Body of pancreas (tissue), 4 donors: ENCODE measurements around the gene CLCF1. TPM values are rescaled to one million over a fixed set of nuclear protein-coding genes. Genes with fewer than 3 reads are reported as not detected.
A peak's percentile ranks its signal among the peaks of the same experiment; 100 is the strongest.

Source experiments
- ATAC-seq: fragments of 150-250 bp; one replicate; pipeline ENCODE4 v1.9.1; 2016
- DNase-seq, 4 donors: peaks; one replicate each; pipeline ENCODE4 v3.0.0-alpha.2; 2019
- H3K27ac ChIP-seq, 4 donors: fragments of 200-600 bp; sonication (generic); 1 replicate in 3 of 4; 2 replicates in 1 of 4; pipeline versions ENCODE4 v1.5.1 to v1.6.1; 2016 to 2019; ENCODE audit warnings: mild to moderate bottlenecking in 1 of 4, mixed read lengths in 1 of 4, moderate library complexity in 1 of 4
- H3K27me3 ChIP-seq, 2 donors: fragments of 200-600 bp; sonication (generic); one replicate each; pipeline ENCODE4 v1.6.0; 2016; ENCODE audit warnings: mild to moderate bottlenecking in 1 of 2
- H3K36me3 ChIP-seq, 2 donors: fragments of 200-600 bp; sonication (generic); replicated peaks in 1 of 2; 2 replicates each; pipeline ENCODE4 v1.5.1; 2016; ENCODE audit warnings: low read depth in 2 of 2; ENCODE audit not compliant: insufficient read depth in 1 of 2
- H3K4me1 ChIP-seq: fragments of 200-600 bp; sonication (generic); one replicate; pipeline ENCODE4 v1.6.0; 2016
- H3K4me3 ChIP-seq, 2 donors: fragments of 200-600 bp; sonication (generic); 1 replicate in 1 of 2; 2 replicates in 1 of 2; pipeline ENCODE4 v1.5.1; 2016 to 2019
- H3K9me3 ChIP-seq, 3 donors: fragments of 200-600 bp; sonication (generic); 1 replicate in 2 of 3; 2 replicates in 1 of 3; pipeline ENCODE4 v1.5.1; 2016
- CTCF ChIP-seq, 7 experiments: fragments of 450-650 bp in 4 of 7; fragments of 200-600 bp in 3 of 7; sonication (generic) in 3 of 7; IDR thresholded peaks; one replicate each; pipeline ENCODE4 v1.5.1; 2016 to 2019; ENCODE audit warnings: antibody characterized with exemption in 7 of 7
- POLR2A ChIP-seq, 3 donors: fragments of 450-650 bp; IDR thresholded peaks; one replicate each; pipeline ENCODE4 v1.6.1; 2016; ENCODE audit warnings: antibody characterized with exemption in 3 of 3, mild to moderate bottlenecking in 2 of 3
- WGBS, 2 donors: methylation state at CpG; one replicate each; pipeline ENCODE4 v1.1.5; 2017; 5-methylcytosine and 5-hydroxymethylcytosine counted together
- intact Hi-C: fragments of 100-400 bp; cut with DNase I; formaldehyde crosslinking; loops from one replicate; pipeline ENCODE4 v1.15.1; 2023
- total RNA-seq, 2 donors: library from RNA; depleted of rRNA; stranded (reverse); fragments of >200 nt; gene quantifications; one replicate each; pipeline ENCODE4 v1.1.0, GENCODE V29; 2016

CLCF1 gene
- total RNA-seq, 2 donors from 2014 or later, result 2.3 to 14.5 TPM

GRCh38 chr11:67401495-67402191 is 28.2 kb upstream of the CLCF1 start, which contains the start of gene PPP1CA:
Gene PPP1CA (minus strand): TSS chr11:67401858. CDS start chr11:67401782, 76 bp downstream.
- Histone ChIP-seq H3K27ac (peak within 1 kb of the TSS; percentile 87 to 98 (median 93)), H3K4me1 (peaks cover 27% of the 10 kb centered on the region), H3K36me3 (peaks cover 8 to 13% of the 10 kb centered on the region in 2 donors), H3K4me3 (peak within 1 kb of the TSS; percentile 95 to 97), H3K9me3 (no peaks in the 10 kb centered on the region), H3K27me3 (no peaks in the 10 kb centered on the region)
- TF ChIP-seq CTCF (IDR thresholded peaks at IDR 0.05), result peak in 6 of 7 experiments; percentile 10 to 85 (median 45)
- peak; percentile 64 to 76 (median 71) for TF ChIP-seq POLR2A (IDR thresholded peaks at IDR 0.05)
- intact Hi-C loops, result no loop called here
- WGBS, 2 donors, result 0 to 1% methylated on average over 5 to 58 of the region's 73 CpGs
- ATAC-seq (peak; percentile 95), DNase-seq (peak; percentile 90 to 93 (median 92))

- WGBS, 2 donors, result 0 to 3% methylated on average over 1 to 25 of the region's 27 CpGs
- peaks cover 27% of the 10 kb centered on the region for H3K4me1 ChIP-seq
- TF ChIP-seq POLR2A (IDR thresholded peaks at IDR 0.05) (no peak), CTCF (IDR thresholded peaks at IDR 0.05) (no peak)
Observed at GRCh38 chr11:67400942-67401494, 27.6 kb upstream of the CLCF1 start.

GRCh38 chr11:67400251-67400941 is 27.0 kb upstream of the CLCF1 start:
- no peak for ATAC-seq
- TF ChIP-seq CTCF (IDR thresholded peaks at IDR 0.05) (no peak), POLR2A (IDR thresholded peaks at IDR 0.05) (no peak)
- Histone ChIP-seq H3K27me3 (no peaks in the 10 kb centered on the region), H3K4me1 (peaks cover 27% of the 10 kb centered on the region), H3K36me3 (peaks cover 8 to 13% of the 10 kb centered on the region in 2 donors), H3K9me3 (no peaks in the 10 kb centered on the region), H3K27ac (peak overlapping the region in 3 of 4 donors; percentile 87 to 98 (median 95)), H3K4me3 (peak overlapping the region in 1 of 2 donors; percentile 95)
- WGBS, 2 donors, result 20 to 28% methylated on average over 15 to 22 of the region's 23 CpGs
- intact Hi-C loops, result no loop called here
- no peak for DNase-seq

More at GRCh38 chr11:67400942-67401494, 27.6 kb upstream of the CLCF1 start:
- H3K9me3 ChIP-seq, result no peaks in the 10 kb centered on the region
- DNase-seq, result no peak
- no peak for ATAC-seq
- peaks cover 8 to 13% of the 10 kb centered on the region in 2 donors for H3K36me3 ChIP-seq
- H3K4me3 ChIP-seq, result peak overlapping the region; percentile 95 to 97
- intact Hi-C loops, result no loop called here
- H3K27ac ChIP-seq, result peak overlapping the region; percentile 87 to 98 (median 93)
- H3K27me3 ChIP-seq, result no peaks in the 10 kb centered on the region

GRCh38 chr11:67398661-67399563 is 25.5 kb upstream of the CLCF1 start:
- Histone ChIP-seq H3K9me3 (no peaks in the 10 kb centered on the region), H3K27ac (no peak overlapping the region), H3K36me3 (peaks cover 8 to 13% of the 10 kb centered on the region in 2 donors), H3K27me3 (no peaks in the 10 kb centered on the region), H3K4me3 (no peak overlapping the region), H3K4me1 (peaks cover 27% of the 10 kb centered on the region)
- TF ChIP-seq CTCF (IDR thresholded peaks at IDR 0.05) (no peak), POLR2A (IDR thresholded peaks at IDR 0.05) (no peak)
- DNase-seq, result no peak
- ATAC-seq, result no peak
- intact Hi-C loops, result no loop called here
- 87 to 90% methylated on average over 12 to 31 of the region's 31 CpGs for WGBS, 2 donors
